C1 segment of cervical spinal cord (tissue), 14 donors: ENCODE measurements around the gene BOLA1.
"Not testable (repeated sequence)": the region's sequence is repeated elsewhere in the genome, so short reads cannot be mapped to it uniquely, and the experiment has no call there.

Source experiments
- DNase-seq, 14 donors: peaks; one replicate each; lab custom pipeline; 2025; lab: John Stamatoyannopoulos, UW

The BOLA1 gene

DNA sequence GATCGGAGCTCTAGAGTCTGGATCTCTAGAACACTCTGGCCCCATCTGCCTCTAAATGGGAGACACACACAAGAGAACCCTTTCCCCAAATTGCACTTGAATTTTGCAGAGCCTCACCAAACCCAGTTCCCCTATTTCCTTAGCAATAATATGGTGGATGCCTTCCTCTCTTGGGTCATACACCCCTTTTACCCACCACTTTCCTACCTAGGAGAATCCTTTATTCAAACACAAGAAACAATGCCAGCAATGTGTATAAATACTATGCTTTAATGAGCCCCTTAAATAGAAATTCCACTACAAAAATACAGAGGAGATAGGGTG, 29.0 kb downstream of the BOLA1 start:
- DNase-seq: no peak

DNA sequence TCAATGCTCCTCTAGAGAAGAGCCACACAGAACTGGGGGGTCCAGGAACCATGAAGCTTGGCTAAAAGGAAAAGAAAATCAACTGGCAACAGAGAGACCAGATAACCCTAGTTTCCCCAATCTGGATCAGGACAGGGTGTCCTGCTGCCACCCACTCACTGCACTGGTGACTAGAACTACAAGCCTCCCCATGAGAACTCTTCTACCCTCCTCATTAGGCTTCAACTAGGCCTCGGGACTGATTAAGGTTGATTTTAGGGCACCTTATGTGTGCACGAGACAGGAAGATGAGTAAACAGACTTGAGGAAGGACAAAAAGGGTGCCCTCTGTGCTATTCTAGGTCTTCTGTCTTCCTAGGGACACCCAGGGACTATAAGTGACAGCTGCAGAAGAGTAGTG, 30.5 kb downstream of the BOLA1 start:
- no peak for DNase-seq

DNA sequence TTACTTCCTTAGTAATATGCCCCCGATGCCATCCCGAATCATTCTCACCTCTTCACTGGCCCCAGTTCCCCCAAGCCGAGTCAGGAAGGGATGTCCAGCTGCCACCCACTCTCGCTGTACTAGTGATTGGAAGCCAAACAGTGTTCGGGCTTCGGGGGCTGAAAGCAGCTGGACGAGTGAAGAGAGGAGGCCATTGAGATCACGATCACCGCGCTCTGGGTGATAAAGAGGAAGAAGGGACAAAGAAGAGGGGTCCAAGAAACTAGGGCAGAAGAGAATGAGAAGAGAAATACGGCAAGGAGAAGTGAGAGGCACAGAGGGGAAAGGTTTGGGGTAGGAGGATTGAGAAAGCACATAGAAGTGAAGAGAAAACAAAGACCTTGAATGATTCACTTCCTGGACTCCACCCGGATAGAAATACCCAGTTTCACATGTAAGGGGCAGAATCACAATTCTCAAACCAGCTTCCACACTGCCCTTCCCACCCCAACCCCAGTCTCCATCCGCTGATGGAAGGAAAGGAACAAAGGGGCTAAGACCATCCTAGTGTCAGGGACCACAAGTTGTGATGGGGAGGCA, 31.9 kb downstream of the BOLA1 start:
- no peak for DNase-seq

DNA sequence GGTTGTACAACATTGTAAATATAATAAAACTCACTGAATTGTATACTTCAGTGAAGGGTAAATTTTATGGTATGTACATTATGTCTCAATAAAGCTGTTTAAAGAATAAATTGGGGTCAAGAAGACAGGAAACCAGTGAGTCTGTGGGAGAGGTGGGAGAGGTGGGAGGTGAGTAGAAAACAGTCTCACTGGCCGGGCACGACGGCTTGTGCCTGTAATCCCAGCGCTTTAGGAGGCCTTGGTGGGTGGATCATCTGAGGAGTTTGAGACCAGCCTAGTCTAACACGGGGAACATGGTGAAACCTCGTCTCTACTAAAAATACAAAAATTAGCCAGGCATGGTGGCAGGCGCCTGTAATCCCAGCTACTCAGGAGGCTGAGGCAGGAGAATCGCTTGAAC, 33.1 kb downstream of the BOLA1 start:
- DNase-seq: no peak

DNA sequence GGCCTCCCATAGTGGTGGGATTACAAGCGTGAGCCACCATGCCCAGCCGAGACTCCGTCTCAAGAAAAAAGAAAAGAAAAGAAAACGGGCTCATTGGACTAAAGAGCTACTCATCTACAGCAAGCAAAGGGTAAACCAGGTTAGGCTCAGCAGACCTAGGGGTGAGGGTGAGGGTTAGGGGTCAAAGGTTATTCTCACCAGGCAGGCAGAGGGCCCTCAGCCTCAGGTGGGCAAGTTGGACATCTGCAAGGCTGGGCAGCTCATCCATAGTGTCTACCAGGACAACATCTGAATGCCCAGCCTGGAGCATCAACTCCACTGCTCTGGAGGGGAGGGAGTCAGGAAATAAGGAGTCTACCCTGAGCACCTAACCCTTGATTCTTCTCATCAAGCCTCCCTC, 33.8 kb downstream of the BOLA1 start:
- no peak for DNase-seq

DNA sequence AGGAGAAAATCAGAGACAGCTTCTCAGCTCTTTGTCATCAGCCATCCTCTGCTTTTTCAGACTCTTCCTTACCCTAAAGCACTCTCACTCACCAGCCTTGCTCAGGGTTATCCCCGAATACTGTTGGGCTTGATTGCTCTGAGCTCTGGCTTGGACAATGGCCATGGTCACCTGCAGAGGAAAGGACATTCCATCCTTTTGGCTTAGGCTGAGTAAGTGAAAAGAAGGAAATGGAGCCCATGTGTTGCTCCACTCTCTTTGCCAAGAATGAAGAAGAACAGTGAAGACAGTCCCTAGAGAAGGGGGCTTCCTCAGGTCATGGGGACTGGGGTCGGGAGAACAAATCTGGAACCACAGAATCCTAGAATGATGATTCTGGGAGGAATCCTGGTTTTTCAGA, 35.0 kb downstream of the BOLA1 start:
- peak in 1 of 14 donors; percentile 23 for DNase-seq

DNA sequence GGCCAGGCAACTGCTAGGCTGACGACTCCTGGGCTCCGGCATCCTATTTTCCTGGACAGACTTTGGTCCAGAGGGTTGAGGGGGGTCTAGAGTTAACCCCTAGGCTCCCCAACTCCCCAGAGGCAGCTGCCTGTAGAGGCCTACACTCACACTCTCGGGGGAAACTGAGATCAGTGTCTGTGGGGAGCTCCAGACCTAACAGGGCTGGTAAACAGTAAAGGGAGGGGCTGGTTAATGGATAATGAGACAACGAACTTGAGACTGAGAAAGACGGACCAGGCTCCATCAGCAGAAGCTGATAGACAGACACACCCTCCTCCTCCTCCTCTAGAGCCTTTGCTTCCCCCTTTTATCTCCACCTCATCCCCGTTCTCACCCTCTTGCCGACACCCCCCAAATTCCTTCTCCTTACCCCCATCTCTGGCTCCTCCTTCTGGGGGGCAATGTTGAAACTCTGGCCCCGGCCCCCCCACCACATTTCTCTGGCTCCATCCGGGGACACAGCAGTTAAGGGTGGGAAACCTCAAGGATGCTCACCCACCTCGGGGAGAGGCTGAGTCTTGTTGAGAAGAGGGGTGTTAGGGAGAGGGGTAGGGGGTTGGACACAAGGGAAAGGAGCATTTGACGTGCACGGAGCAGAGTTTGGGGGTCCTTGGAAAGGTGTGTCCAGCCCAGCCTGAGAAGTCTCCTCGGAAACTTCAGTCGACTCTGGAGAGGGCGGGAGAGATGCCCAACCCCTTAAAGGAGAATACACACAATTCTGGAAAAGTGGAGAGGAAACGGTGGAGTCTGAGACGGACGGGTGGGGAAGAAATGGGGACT, 37.0 kb downstream of the BOLA1 start, which contains the start of gene MTMR11:
TSS of gene MTMR11 (minus strand) at position 710 of the 822 bp plus-strand sequence. CDS start at position 478, 232 bp downstream.
- DNase-seq: peak in 1 of 14 donors; percentile 25

DNA sequence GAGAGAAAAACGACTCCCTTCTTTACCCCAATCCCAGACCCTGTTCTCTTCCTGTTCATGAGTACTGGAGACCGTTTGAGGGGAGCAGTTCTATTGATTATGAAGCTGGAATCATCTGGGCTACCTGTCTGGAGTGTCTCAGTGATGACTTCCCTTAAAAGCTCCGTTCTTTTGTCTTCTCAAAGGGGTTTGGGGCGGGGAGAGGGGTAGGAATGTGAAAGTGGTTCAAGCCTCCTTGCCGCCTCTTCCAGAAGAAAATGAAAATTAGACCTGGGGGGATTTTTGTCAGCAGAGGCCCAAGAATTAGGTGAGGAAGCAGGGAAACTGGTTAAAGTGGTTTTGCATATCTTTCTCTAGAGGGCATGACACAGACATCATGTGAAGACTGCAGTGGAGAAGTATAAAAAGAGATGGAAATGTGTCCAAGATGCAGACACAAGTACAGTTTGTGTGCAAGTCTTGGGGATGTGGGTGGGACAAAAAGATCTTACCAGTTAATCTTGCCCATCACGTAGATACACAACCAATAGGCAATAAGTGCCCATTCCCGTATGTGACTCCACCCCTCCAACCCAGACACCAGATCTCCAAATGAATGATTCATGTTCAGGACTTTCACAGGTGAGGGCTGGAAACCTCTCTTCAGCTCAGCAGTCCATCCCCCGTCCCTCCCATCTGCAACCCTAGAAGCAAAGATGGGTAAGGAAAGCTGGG, 37.8 kb downstream of the BOLA1 start:
- DNase-seq: peak in 1 of 14 donors; percentile 28

DNA sequence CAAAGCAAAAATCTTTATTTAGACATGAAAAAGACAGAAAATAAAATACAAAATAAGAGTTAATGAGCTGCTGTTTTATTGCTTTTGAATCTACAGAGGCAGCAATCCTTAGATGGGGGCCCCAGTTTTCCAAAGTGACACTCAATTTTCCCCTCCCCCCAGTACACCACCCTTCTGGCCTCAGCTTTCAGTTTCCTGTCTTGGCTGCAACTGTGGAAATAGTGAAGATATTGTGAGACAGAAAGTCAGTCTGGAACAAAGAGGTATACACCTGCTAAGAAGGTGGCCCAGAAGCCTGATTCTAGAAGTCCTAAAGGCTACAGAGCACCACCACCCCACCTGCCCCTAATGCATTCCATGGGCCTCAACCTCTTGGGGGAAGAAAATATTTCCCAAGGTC, 38.4 kb downstream of the BOLA1 start:
- DNase-seq: no peak

DNA sequence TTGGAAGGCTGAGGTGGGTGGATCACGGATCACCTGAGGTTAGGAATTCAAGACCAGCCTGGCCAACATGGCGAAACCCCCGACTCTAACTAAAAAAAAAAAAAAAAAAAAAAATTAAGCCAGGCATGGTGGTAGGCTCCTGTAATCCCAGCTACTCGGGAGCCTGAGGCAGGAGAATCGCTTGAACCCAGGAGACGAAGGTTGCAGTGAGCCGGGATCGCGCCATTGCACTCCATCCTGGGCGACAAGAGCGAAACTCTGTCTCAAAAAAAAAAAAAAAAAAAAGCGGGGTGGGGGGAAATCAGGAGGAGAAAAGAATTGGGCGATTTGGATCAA, 39.3 kb downstream of the BOLA1 start:
- DNase-seq: not testable (repeated sequence)

DNA sequence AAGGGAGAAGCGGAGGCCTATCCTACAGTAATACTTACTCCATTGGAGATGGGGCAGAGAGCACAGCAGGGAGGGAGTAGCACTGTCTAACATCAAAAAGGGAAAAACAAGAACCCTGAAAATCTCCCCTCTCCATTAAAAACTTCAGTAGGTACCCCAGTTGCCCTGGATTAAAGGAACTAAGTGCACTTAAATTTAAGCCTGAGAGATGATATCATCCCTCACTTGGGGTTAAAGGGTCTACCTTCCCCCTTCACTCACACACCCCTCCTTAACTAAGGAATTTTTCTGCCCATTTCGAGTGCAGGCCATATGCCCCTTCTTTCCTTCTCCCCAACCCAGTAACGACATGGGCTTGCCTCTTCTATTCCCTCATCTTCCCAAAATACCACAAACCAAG, 41.1 kb downstream of the BOLA1 start:
- no peak for DNase-seq

DNA sequence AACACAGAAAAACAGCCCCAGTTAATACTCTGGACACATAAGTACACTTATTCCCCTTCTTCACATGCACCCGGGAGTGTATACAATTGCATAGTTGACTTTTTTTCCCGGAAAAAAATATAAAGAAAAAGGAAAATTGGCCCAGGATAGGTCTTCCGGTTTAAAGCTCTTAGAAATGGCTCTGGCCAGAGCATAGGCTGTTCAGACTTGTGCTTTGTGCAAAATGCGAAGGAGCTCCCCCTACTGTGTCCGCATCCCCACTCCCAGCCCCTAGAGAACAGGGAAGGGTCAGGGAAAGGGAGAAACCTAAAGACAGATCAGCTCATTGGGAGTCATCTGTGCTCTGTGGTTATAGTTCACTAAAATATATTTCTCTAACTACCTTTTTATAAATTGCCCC, 42.8 kb downstream of the BOLA1 start:
- peak in 2 of 14 donors; percentile 7 to 16 for DNase-seq

DNA sequence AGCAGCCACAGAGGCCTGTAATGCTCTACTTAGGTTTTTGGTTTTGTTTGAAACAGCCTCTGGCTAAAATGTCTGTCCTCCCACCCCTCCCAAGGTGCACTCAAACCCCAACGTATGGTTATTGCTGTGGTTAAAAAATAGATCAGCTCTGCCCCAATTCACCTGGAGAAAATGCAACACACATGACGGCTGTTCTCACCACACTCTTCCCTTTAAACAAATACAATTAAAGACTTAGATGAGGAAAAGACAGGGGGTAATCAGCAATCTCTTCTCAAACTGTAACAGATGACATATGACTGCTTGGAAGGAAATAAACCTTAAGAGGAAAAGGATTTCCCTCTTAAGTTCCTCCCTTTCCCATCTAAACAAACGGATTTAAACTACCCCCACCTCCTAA, 43.5 kb downstream of the BOLA1 start:
- DNase-seq: no peak

DNA sequence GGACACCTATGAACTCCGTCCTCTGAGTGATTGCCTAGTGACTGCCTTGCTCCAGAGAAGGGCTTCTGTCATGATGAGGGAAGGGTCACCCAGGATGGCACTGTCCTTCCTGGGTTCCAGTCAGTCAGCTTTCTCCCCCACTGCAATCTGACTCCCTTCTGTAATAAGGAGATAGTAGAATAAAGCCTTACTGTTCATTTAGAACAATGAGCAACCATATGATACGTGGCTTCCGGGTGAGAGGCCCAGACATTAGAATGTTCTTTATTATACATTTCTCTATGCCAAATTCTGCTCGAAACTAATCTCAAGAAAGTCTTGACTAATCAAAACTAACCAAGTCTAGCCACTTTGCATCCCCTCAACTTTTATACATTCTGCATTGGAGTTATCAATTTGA, 45.8 kb downstream of the BOLA1 start:
- peak in 2 of 14 donors; percentile 31 to 52 for DNase-seq

DNA sequence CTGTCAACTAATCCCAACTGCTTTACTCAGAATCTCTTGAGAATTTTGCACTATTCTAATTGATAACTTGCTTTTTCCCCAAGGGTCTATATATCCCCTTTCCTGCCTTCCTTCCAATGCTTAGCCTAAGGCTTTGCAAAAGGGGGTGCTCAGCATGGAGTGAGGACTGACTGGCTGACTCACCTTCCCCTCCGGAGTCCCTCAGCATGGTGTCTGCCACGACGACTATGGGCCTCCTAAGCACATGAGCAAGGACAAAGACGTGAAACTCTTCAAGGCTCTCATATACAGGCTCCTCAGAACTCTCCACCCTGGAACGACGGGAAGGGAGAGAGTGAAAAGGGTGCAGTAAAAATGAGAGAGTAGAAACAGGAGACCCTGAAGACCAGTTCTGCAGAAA, 50.5 kb downstream of the BOLA1 start:
- DNase-seq: no peak
